Ishikawa (cell line): ENCODE results near the gene ARL11.

ENCODE experiments used
- EGR1 ChIP-seq: IDR thresholded peaks from 2 replicates; pipeline ENCODE4 v1.6.1; 2012
- MAX ChIP-seq: IDR thresholded peaks from 2 replicates; pipeline ENCODE4 v1.6.1; 2012
- RAD21 ChIP-seq: IDR thresholded peaks from 2 replicates; pipeline ENCODE4 v1.6.1; 2012; ENCODE audit warnings: low read depth
- TAF1 ChIP-seq: IDR thresholded peaks from 2 replicates; pipeline ENCODE4 v1.6.1; 2012; ENCODE audit warnings: low read depth, mild to moderate bottlenecking
- YY1 ChIP-seq: IDR thresholded peaks from 2 replicates; pipeline ENCODE4 v1.6.1; 2012; ENCODE audit warnings: low read depth

GRCh38 chr13:49636705-49637104, 8.4 kb downstream of the ARL11 start:
- TF ChIP-seq RAD21 (no peak), MAX (no peak), EGR1 (no peak), TAF1 (no peak), YY1 (no peak)
